T-helper 2 cell treated with Interferon-gamma antibody and Interleukin-4, amounts not matched to agents 100 ng/mL and 5 ng/mL, for 36 hours (primary cell): ENCODE data around the gene CPSF6. TPM values are rescaled to one million over a fixed set of nuclear protein-coding genes. Genes with fewer than 3 reads are reported as not detected.
"Not testable (repeated sequence)": the region's sequence is repeated elsewhere in the genome, so short reads cannot be mapped to it uniquely, and the experiment has no call there.

Experiments
- intact Hi-C: fragments of 100-400 bp; cut with micrococcal nuclease; formaldehyde crosslinking; loops from one replicate; pipeline ENCODE4 v1.15.1; 2023
- total RNA-seq: library from RNA; stranded (reverse); gene quantifications from 2 replicates; pipeline ENCODE4 v1.2.3, GENCODE V29; 2022

Gene CPSF6
- 101 TPM in 2 replicates for total RNA-seq

GRCh38 chr12:69239352-69239921 lies at the start of gene CPSF6:
Gene CPSF6, plus strand, starts transcription at chr12:69239569. Its CDS starts 78 bp downstream, at chr12:69239647.
- intact Hi-C loops = loop anchor here (1.0 to 2.0 kb wide), 5 partner anchors 82 to 1971 kb away; partner anchors contain the start of genes CAND1, CCT2 and RAB3IP

- intact Hi-C loops = no loop called here
Measured at GRCh38 chr12:69196302-69197288, 42.8 kb upstream of the CPSF6 start.

GRCh38 chr12:69199976-69200375 lies 39.4 kb upstream of the CPSF6 start:
- intact Hi-C loops = not testable (repeated sequence)

GRCh38 chr12:69204191-69204590 lies 35.2 kb upstream of the CPSF6 start:
- intact Hi-C loops = no loop called here

- intact Hi-C loops = no loop called here
Measured at GRCh38 chr12:69210661-69211060, 28.7 kb upstream of the CPSF6 start.

GRCh38 chr12:69211160-69211559 lies 28.2 kb upstream of the CPSF6 start:
- intact Hi-C loops = no loop called here

- intact Hi-C loops = no loop called here
Measured at GRCh38 chr12:69214169-69214568, 25.2 kb upstream of the CPSF6 start.

GRCh38 chr12:69225251-69225910 lies 14.0 kb upstream of the CPSF6 start:
- intact Hi-C loops = no loop called here

GRCh38 chr12:69231479-69231878 lies 7.9 kb upstream of the CPSF6 start:
- intact Hi-C loops = no loop called here

GRCh38 chr12:69238589-69239351 lies 599 bp upstream of the CPSF6 start:
- intact Hi-C loops = loop anchor here (1.0 to 2.0 kb wide), 5 partner anchors 81 to 1970 kb away; partner anchors contain the start of genes CAND1, CCT2 and RAB3IP

GRCh38 chr12:69239922-69240630 lies 707 bp downstream of the CPSF6 start:
- intact Hi-C loops = loop anchor here (1.0 to 5.0 kb wide), 9 partner anchors 14 to 1971 kb away; partner anchors contain the start of genes CAND1, CCT2, FRS2 and MDM2

- intact Hi-C loops = loop anchor here (1.0 to 5.0 kb wide), 4 partner anchors 14 to 432 kb away; partner anchors contain the start of genes FRS2 and MDM2
Measured at GRCh38 chr12:69240631-69240995, 1.2 kb downstream of the CPSF6 start.

- intact Hi-C loops = loop anchor here (5.0 kb wide), 2 partner anchors 231 to 324 kb away; partner anchors contain the start of gene FRS2
Measured at GRCh38 chr12:69241438-69242092, 2.2 kb downstream of the CPSF6 start.

- intact Hi-C loops = loop anchor here (5.0 kb wide), 2 partner anchors 229 to 326 kb away; partner anchors contain the start of gene FRS2
Measured at GRCh38 chr12:69243099-69244084, 4.0 kb downstream of the CPSF6 start.

GRCh38 chr12:69247268-69248018 lies 8.1 kb downstream of the CPSF6 start:
- intact Hi-C loops = no loop called here

- intact Hi-C loops = loop anchor here (5.0 to 10.0 kb wide), 2 partner anchors 335 to 387 kb away; partner anchors contain the start of gene CCT2
Measured at GRCh38 chr12:69252033-69252432, 12.7 kb downstream of the CPSF6 start.

- intact Hi-C loops = loop anchor here (1.0 to 10.0 kb wide), 4 partner anchors 14 to 389 kb away; partner anchors contain the start of gene CCT2
Measured at GRCh38 chr12:69254046-69254445, 14.7 kb downstream of the CPSF6 start.
